ENCODE data around the gene LRRC58. TPM values are rescaled to one million over a fixed set of nuclear protein-coding genes. Genes with fewer than 3 reads are reported as not detected.
"Not testable (repeated sequence)": the region's sequence is repeated elsewhere in the genome, so short reads cannot be mapped to it uniquely, and the experiment has no call there.

LRRC58 gene
- total and polyA plus RNA-seq, 2 donors (not counting 3 experiments of a cell fraction or from before 2014, with no cell fraction given): 3.7 to 11.9 TPM

DNA sequence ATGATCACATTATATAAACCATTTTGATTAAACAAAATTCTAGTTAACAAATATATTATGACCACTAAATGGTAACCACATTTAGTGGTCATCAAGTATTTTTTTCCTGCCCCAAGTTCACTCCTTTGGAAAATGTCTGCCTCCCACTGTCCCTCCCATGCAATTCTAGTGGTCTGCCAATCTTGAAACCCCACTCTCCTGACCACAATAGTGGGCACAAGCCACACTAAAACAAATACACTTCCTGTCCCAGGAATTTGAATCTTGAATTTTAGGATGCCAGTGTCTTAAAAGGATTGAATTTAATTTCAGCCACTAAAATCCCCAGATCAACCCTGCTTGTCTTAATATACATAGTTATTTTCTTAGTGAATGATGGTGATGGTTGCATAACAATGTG lies 50.2 kb downstream of the LRRC58 start:
- Histone ChIP-seq H3K4me3 (replicated peaks in 1 of 3; ENCODE audit: insufficient read depth in 1 of 3, low read depth in 1 of 3, low read length in 3 of 3) (no peak overlapping the region), H3K27me3 (ENCODE audit: control insufficient read depth in 2 of 2, insufficient read depth in 2 of 2, low read length in 2 of 2) (no peaks in the 10 kb centered on the region), H3K79me2 (ENCODE audit: control insufficient read depth, insufficient read depth, low read length) (no peaks in the 10 kb centered on the region), H2AFZ (ENCODE audit: low read depth, low read length) (no peak overlapping the region), H3K4me1 (ENCODE audit: control insufficient read depth, extremely low read depth, insufficient read depth, low read length) (no peaks in the 10 kb centered on the region), H3K9me1 (replicated peaks; ENCODE audit: control insufficient read depth, extremely low read depth, insufficient read depth, low read length) (no peaks in the 10 kb centered on the region), H3K36me3 (ENCODE audit: control insufficient read depth in 2 of 2, extremely low read depth in 1 of 2, insufficient read depth in 2 of 2, low read length in 2 of 2) (no peaks in the 10 kb centered on the region), H3K9ac (replicated peaks; ENCODE audit: extremely low read depth, insufficient read depth, low read length) (no peak overlapping the region), H4K20me1 (replicated peaks; ENCODE audit: control insufficient read depth, extremely low read depth, insufficient read depth, low read length) (no peaks in the 10 kb centered on the region), H3K9me3 (replicated peaks; ENCODE audit: control insufficient read depth, insufficient read depth, low read length) (no peaks in the 10 kb centered on the region), H3K4me2 (ENCODE audit: insufficient read depth, low read length) (no peak overlapping the region), H3K27ac (ENCODE audit: insufficient read depth, low read depth, low read length) (no peak overlapping the region)
- TF ChIP-seq JUN (IDR thresholded peaks at IDR 0.05; ENCODE audit: borderline replicate concordance, insufficient read depth, insufficient read length, low read depth) (no peak), FOS (IDR thresholded peaks at IDR 0.05; ENCODE audit: borderline replicate concordance, insufficient read depth, low read length) (no peak), POLR2A (IDR thresholded peaks at IDR 0.05; ENCODE audit: low read depth, low read length) (no peak), GATA2 (IDR thresholded peaks at IDR 0.05; ENCODE audit: insufficient read depth, insufficient read length, low read depth, low read length) (no peak), MYC (IDR thresholded peaks at IDR 0.05; ENCODE audit: low read depth, low read length) (no peak), EZH2 (IDR thresholded peaks at IDR 0.05; ENCODE audit: borderline replicate concordance, low read depth, low read length, severe bottlenecking) (no peak), POLR2AphosphoS5 (IDR thresholded peaks at IDR 0.05; ENCODE audit: insufficient read depth, low read depth, low read length) (no peak)
- TF ChIP-seq, protein P1, sequence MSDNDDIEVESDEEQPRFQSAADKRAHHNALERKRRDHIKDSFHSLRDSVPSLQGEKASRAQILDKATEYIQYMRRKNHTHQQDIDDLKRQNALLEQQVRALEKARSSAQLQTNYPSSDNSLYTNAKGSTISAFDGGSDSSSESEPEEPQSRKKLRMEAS (IDR thresholded peaks at IDR 0.05; ENCODE audit: insufficient read depth, insufficient read length): no peak
- TF ChIP-seq, protein P2, sequence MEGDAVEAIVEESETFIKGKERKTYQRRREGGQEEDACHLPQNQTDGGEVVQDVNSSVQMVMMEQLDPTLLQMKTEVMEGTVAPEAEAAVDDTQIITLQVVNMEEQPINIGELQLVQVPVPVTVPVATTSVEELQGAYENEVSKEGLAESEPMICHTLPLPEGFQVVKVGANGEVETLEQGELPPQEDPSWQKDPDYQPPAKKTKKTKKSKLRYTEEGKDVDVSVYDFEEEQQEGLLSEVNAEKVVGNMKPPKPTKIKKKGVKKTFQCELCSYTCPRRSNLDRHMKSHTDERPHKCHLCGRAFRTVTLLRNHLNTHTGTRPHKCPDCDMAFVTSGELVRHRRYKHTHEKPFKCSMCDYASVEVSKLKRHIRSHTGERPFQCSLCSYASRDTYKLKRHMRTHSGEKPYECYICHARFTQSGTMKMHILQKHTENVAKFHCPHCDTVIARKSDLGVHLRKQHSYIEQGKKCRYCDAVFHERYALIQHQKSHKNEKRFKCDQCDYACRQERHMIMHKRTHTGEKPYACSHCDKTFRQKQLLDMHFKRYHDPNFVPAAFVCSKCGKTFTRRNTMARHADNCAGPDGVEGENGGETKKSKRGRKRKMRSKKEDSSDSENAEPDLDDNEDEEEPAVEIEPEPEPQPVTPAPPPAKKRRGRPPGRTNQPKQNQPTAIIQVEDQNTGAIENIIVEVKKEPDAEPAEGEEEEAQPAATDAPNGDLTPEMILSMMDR (IDR thresholded peaks at IDR 0.05; ENCODE audit: extremely low read depth in 1 of 2, insufficient read depth in 1 of 2, low read depth in 1 of 2, low read length in 2 of 2): no peak
- ChIA-PET POLR2A (no interaction called here), CTCF (interaction anchor here (1.0 kb wide), 1 partner anchor 11 kb away, joined by 3 read pairs; no protein-coding TSS in a partner anchor)
- dilution Hi-C loops (cut with MboI; ENCODE audit: extremely low pct_ligation_motif_present, low sequenced_read_pairs) (no loop called here), intact Hi-C loops (cut with micrococcal nuclease) (no loop called here)
- no peak for DNase-seq (ENCODE audit: low read depth, low spot score)
- no peak for FAIRE-seq
- no TSS peak for BruUV-seq (replicated peaks)

DNA sequence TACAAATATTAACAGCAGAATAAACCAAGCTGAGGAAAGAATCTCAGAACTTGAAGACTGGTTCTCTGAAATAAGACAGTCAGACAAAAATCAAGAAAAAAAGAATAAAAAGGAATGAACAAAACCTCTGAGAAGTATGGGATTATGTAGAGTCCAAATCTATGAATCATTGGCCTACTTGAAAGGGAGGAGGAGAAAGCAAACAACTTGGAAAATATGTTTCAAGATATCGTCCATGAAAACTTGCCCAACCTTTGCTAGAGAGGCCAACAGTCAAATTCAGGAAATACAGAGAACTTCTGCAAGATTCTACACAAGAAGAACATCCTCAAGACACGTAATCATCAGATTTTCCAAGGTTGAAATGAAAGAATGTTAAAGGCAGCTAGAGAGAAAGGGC lies 57.6 kb downstream of the LRRC58 start:
- H3K27me3 ChIP-seq (ENCODE audit: control insufficient read depth in 2 of 2, insufficient read depth in 2 of 2, low read length in 2 of 2); intact Hi-C loops (cut with micrococcal nuclease); FAIRE-seq; H3K4me3 ChIP-seq (replicated peaks in 1 of 3; ENCODE audit: insufficient read depth in 1 of 3, low read depth in 1 of 3, low read length in 3 of 3); H3K27ac ChIP-seq (ENCODE audit: insufficient read depth, low read depth, low read length); H3K9me3 ChIP-seq (replicated peaks; ENCODE audit: control insufficient read depth, insufficient read depth, low read length); H3K4me1 ChIP-seq (ENCODE audit: control insufficient read depth, extremely low read depth, insufficient read depth, low read length); H3K79me2 ChIP-seq (ENCODE audit: control insufficient read depth, insufficient read depth, low read length); DNase-seq (ENCODE audit: low read depth, low spot score); H3K9me1 ChIP-seq (replicated peaks; ENCODE audit: control insufficient read depth, extremely low read depth, insufficient read depth, low read length); POLR2A ChIA-PET; dilution Hi-C loops (cut with MboI; ENCODE audit: extremely low pct_ligation_motif_present, low sequenced_read_pairs); H3K4me2 ChIP-seq (ENCODE audit: insufficient read depth, low read length); H4K20me1 ChIP-seq (replicated peaks; ENCODE audit: control insufficient read depth, extremely low read depth, insufficient read depth, low read length); BruUV-seq (replicated peaks); H3K9ac ChIP-seq (replicated peaks; ENCODE audit: extremely low read depth, insufficient read depth, low read length); H3K36me3 ChIP-seq (ENCODE audit: control insufficient read depth in 2 of 2, extremely low read depth in 1 of 2, insufficient read depth in 2 of 2, low read length in 2 of 2); H2AFZ ChIP-seq (ENCODE audit: low read depth, low read length): not testable (repeated sequence)
- CTCF ChIA-PET: interaction anchor here (0.5 kb wide), 1 partner anchor 13 kb away, joined by 3 read pairs; no protein-coding TSS in a partner anchor
